Right atrium auricular region (tissue), 2 donors: ENCODE data around the gene HPSE. TPM values are rescaled to one million over a fixed set of nuclear protein-coding genes. Genes with fewer than 3 reads are reported as not detected.

Experiments used
- DNase-seq: peaks from one replicate; pipeline ENCODE4 v3.0.0-alpha.2; 2019; ENCODE audit warnings: low spot score
- H3K27ac ChIP-seq, 2 donors: fragments of 200-600 bp; sonication (generic); 1 replicate in 1 of 2; 2 replicates in 1 of 2; pipeline ENCODE4 v1.5.1; 2016 to 2019
- H3K27me3 ChIP-seq, 2 donors: fragments of 200-600 bp; sonication (generic); one replicate each; pipeline versions ENCODE4 v1.5.1 to v1.6.0; 2017 to 2019
- H3K36me3 ChIP-seq: fragments of 200-600 bp; sonication (generic); one replicate; pipeline ENCODE4 v1.5.1; 2016
- H3K4me1 ChIP-seq, 2 donors: fragments of 200-600 bp; sonication (generic); one replicate each; pipeline versions ENCODE4 v1.5.1 to v1.6.0; 2017 to 2019
- H3K4me3 ChIP-seq, 2 donors: fragments of 200-600 bp; sonication (generic); 1 replicate in 1 of 2; 2 replicates in 1 of 2; pipeline ENCODE4 v1.5.1; 2017 to 2019; ENCODE audit warnings: mild to moderate bottlenecking in 1 of 2, moderate library complexity in 1 of 2
- H3K9me3 ChIP-seq, 2 donors: fragments of 200-600 bp; sonication (generic); one replicate each; pipeline ENCODE4 v1.5.1; 2019
- total RNA-seq, 2 donors: library from RNA; depleted of rRNA; stranded (reverse); fragments of >200 nt; gene quantifications; one replicate each; pipeline ENCODE4 v1.1.0, GENCODE V29; 2016
- TF ChIP-seq, protein P1 (sequence below), 2 donors: fragments of 200-600 bp; sonication (generic); IDR thresholded peaks; one replicate each; pipeline ENCODE4 v1.5.1; 2019; ENCODE audit warnings: antibody characterized with exemption in 2 of 2

Gene HPSE
- total RNA-seq, 2 donors from 2014 or later = 1.0 to 3.4 TPM

DNA sequence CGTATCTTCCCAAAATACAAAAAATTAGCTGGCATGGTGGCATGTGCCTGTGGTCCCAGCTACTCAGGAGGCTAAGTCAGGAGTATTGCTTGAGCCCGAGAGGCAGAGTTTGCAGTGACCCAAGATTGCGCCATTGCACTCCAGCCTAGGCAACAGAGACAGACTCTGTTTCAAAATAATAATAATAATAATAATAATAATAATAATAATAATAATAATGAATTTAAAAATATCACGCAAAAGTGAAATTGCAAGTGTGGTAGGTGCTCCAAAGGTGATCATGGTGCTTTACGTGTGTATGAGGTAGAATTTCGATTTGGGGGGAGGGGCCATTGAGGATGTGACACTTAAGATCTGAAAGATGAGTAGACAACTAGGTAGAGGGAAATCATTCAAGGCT is 4.9 kb upstream of the HPSE start:
- peaks cover 0 to 15% of the 10 kb centered on the region in 2 donors for H3K9me3 ChIP-seq
- no peak overlapping the region for H3K4me3 ChIP-seq
- H3K27ac ChIP-seq = no peak overlapping the region
- H3K4me1 ChIP-seq = peaks cover 0 to 11% of the 10 kb centered on the region in 2 donors
- no peak for DNase-seq
- TF ChIP-seq, protein P1, sequence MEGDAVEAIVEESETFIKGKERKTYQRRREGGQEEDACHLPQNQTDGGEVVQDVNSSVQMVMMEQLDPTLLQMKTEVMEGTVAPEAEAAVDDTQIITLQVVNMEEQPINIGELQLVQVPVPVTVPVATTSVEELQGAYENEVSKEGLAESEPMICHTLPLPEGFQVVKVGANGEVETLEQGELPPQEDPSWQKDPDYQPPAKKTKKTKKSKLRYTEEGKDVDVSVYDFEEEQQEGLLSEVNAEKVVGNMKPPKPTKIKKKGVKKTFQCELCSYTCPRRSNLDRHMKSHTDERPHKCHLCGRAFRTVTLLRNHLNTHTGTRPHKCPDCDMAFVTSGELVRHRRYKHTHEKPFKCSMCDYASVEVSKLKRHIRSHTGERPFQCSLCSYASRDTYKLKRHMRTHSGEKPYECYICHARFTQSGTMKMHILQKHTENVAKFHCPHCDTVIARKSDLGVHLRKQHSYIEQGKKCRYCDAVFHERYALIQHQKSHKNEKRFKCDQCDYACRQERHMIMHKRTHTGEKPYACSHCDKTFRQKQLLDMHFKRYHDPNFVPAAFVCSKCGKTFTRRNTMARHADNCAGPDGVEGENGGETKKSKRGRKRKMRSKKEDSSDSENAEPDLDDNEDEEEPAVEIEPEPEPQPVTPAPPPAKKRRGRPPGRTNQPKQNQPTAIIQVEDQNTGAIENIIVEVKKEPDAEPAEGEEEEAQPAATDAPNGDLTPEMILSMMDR (IDR thresholded peaks at IDR 0.05) = no peak
- no peaks in the 10 kb centered on the region for H3K36me3 ChIP-seq
- H3K27me3 ChIP-seq = no peaks in the 10 kb centered on the region

DNA sequence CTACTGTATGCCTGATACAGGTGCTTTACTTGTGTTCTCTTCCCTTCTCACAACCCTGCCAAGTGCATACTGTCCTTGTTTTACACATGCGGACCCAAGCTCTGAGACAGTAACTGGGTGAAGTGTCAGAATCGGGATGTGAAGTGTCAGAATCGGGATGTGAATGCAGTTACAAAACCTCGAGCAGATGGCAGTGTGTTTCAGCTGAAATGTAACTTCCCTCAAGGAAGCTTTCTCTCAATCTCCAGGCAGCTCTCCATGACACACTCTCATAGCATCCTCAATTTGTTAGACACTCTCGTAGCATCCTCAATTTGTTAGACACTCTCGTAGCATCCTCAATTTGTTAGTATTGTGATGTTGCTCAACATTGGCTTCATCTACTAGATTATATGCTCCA is 1.1 kb upstream of the HPSE start:
- Histone ChIP-seq H3K4me1 (peaks cover 0 to 16% of the 10 kb centered on the region in 2 donors), H3K27ac (no peak overlapping the region), H3K36me3 (no peaks in the 10 kb centered on the region), H3K4me3 (no peak overlapping the region), H3K9me3 (peaks cover 0 to 15% of the 10 kb centered on the region in 2 donors), H3K27me3 (no peaks in the 10 kb centered on the region)
- no peak for DNase-seq
- TF ChIP-seq, protein P1 (IDR thresholded peaks at IDR 0.05) = no peak

DNA sequence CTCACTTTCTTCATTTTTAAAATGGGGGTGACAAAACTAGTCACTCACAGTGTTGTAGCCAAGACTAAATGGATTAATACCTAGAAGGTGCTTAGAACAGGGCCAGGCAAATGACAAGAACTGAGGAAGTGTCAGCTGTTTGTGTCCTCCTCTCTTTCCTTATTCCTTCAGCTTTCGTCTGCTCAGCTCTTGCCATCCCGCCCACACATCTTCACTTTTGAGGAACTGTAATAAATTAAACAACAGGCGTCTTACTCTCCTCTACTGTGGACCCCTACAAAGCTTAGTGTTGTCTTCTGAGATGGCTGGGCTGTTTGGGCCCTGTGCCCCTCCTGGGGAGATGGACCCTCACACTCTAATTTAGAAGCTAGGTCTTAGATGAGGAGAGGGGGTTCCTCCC is 2.7 kb downstream of the HPSE start:
- Histone ChIP-seq H3K4me3 (no peak overlapping the region), H3K36me3 (no peaks in the 10 kb centered on the region), H3K4me1 (peaks cover 0 to 16% of the 10 kb centered on the region in 2 donors), H3K9me3 (no peaks in the 10 kb centered on the region), H3K27me3 (no peaks in the 10 kb centered on the region), H3K27ac (no peak overlapping the region)
- DNase-seq = no peak
- TF ChIP-seq, protein P1 (IDR thresholded peaks at IDR 0.05) = no peak

DNA sequence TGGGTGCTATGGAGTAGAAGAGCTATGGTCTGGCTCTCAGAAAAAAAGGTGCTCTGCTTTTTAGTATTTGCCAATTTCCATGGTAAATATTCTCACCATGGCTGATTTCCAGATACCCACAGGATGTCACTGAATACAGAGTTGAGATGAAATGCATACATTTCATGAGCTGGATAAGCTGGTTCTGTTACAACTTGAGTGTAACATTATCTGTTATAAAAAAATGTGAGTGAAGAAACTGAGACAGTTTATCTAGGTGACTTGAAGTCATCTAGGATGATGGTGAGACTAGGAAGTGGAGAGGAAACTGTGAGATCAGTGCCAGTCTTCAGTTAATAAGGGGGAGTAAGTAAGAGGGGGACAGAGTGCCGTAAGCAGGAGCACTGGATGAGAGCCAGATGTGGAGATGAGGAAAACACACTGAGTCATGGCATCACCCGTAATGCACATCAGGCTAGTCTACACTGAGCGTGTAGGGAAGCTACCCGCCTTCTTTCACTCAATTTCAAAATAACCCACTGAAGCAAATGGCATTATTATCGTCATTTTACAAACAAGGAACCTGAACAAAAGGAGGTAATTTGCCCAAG is 5.0 kb downstream of the HPSE start:
- Histone ChIP-seq H3K4me3 (no peak overlapping the region), H3K4me1 (peaks cover 0 to 6% of the 10 kb centered on the region in 2 donors), H3K9me3 (no peaks in the 10 kb centered on the region), H3K27ac (no peak overlapping the region), H3K36me3 (no peaks in the 10 kb centered on the region), H3K27me3 (no peaks in the 10 kb centered on the region)
- DNase-seq = no peak
- TF ChIP-seq, protein P1 (IDR thresholded peaks at IDR 0.05) = no peak

DNA sequence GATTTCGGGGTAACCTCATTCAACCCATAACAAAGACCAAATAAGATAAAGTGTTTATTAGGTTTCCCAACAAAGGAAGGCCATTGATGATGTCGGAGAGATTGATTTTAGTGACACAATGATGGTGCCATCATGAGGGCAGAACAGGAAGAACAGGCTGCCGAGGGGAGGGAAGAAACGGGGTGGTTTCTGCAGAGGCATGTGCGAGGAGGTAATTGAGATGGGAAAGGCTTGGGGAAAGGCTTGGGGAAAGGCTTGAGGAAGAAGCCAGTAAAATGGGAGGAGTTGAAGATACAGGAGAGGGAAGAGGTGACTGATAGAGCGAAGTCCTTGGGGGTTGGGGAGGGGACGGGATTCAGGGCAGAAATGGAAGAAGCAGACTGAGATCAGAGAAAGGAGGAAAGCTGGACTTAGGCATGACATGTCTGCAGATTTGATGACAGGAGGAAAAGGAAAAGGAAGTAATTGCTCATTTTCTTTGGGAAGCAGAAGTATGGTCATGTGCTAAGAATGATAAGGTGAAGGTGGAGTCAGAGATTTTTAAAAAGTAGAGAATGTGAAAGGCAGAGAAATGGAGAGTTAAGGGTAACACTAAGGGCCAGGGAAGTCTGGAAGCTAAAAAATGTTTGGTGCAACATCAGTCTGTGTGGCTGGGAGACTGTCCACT is 6.0 kb downstream of the HPSE start:
- TF ChIP-seq, protein P1 (IDR thresholded peaks at IDR 0.05) = no peak
- Histone ChIP-seq H3K4me3 (no peak overlapping the region), H3K9me3 (no peaks in the 10 kb centered on the region), H3K4me1 (no peaks in the 10 kb centered on the region), H3K36me3 (no peaks in the 10 kb centered on the region), H3K27ac (no peak overlapping the region), H3K27me3 (no peaks in the 10 kb centered on the region)
- DNase-seq = no peak
